Measurements from ENCODE around the gene NUDCD3. TPM values are rescaled to one million over a fixed set of nuclear protein-coding genes. Genes with fewer than 3 reads are reported as not detected.

NUDCD3 gene
- total RNA-seq, 1 experiment from 2014 or later, result 71.9 TPM

GRCh38 chr7:44477938-44478337 lies 12.5 kb downstream of the NUDCD3 start:
- Histone ChIP-seq H4K91ac (ENCODE audit: insufficient read length, low read depth, low read length) (no peak overlapping the region), H4K20me1 (ENCODE audit: control insufficient read depth, insufficient read depth, insufficient read length) (peaks cover 2% of the 10 kb centered on the region), H3K56ac (ENCODE audit: insufficient read length, low read depth, low read length) (no peak overlapping the region), H2AFZ (ENCODE audit: low read length) (no peak overlapping the region), H3K79me2 (ENCODE audit: insufficient read depth, low read length) (peaks cover 2% of the 10 kb centered on the region; the same call in 1 of the 2 replicates), H3K79me1 (ENCODE audit: insufficient read depth, low read depth, low read length, poor library complexity, severe bottlenecking) (peaks cover 13% of the 10 kb centered on the region), H3K4me1 (ENCODE audit: insufficient read depth, low read length) (no peaks in the 10 kb centered on the region), H3K18ac (ENCODE audit: insufficient read length, low read depth, low read length) (no peak overlapping the region), H2BK12ac (ENCODE audit: insufficient read length, low read depth, low read length) (no peak overlapping the region), H3K27ac (ENCODE audit: insufficient read length, low read depth, low read length) (no peak overlapping the region), H2BK15ac (ENCODE audit: low read depth, low read length) (no peak overlapping the region), H2AK5ac (ENCODE audit: insufficient read length, low read length) (no peak overlapping the region), H3T11ph (ENCODE audit: low read length) (no peak overlapping the region), H3K9me3 (ENCODE audit: control insufficient read depth, low read depth, low read length) (no peaks in the 10 kb centered on the region), H3K23me2 (ENCODE audit: insufficient read length, low read depth, low read length, poor library complexity, severe bottlenecking) (no peaks in the 10 kb centered on the region), H4K5ac (ENCODE audit: insufficient read length, low read depth, low read length) (no peak overlapping the region), H3K9ac (ENCODE audit: extremely low read depth, insufficient read length, low read length) (no peak overlapping the region), H3K14ac (ENCODE audit: insufficient read depth, low read length) (no peak overlapping the region), H2BK5ac (ENCODE audit: insufficient read length, low read length) (no peak overlapping the region), H2BK20ac (ENCODE audit: low read depth, low read length, poor library complexity, severe bottlenecking) (no peak overlapping the region), H3K27me3 (ENCODE audit: insufficient read depth, low read length) (no peaks in the 10 kb centered on the region), H3K23ac (ENCODE audit: insufficient read length, low read depth, low read length) (no peak overlapping the region), H3K4ac (ENCODE audit: low read depth, low read length) (no peak overlapping the region), H4K8ac (replicated peaks; ENCODE audit: insufficient read length, low read depth, low read length) (no peak overlapping the region), H2BK120ac (ENCODE audit: low read depth, low read length, poor library complexity, severe bottlenecking) (no peak overlapping the region), H3K4me2 (ENCODE audit: insufficient read depth, insufficient read length, low read length) (no peak overlapping the region)
- Mint-ChIP-seq H3K4me1 (no peaks in the 10 kb centered on the region), H3K9me3 (no peaks in the 10 kb centered on the region), H3K4me3 (no peak overlapping the region), H3K36me3 (ENCODE audit: insufficient read depth in 1 of 3, low read depth in 3 of 3) (peaks cover 20 to 65% (median 55%) of the 10 kb centered on the region in 3 experiments; a peak in 6 of 7 replicates), H3K27ac (no peak overlapping the region), H3K27me3 (ENCODE audit: low read depth) (no peaks in the 10 kb centered on the region)
- TF ChIP-seq, protein P1, sequence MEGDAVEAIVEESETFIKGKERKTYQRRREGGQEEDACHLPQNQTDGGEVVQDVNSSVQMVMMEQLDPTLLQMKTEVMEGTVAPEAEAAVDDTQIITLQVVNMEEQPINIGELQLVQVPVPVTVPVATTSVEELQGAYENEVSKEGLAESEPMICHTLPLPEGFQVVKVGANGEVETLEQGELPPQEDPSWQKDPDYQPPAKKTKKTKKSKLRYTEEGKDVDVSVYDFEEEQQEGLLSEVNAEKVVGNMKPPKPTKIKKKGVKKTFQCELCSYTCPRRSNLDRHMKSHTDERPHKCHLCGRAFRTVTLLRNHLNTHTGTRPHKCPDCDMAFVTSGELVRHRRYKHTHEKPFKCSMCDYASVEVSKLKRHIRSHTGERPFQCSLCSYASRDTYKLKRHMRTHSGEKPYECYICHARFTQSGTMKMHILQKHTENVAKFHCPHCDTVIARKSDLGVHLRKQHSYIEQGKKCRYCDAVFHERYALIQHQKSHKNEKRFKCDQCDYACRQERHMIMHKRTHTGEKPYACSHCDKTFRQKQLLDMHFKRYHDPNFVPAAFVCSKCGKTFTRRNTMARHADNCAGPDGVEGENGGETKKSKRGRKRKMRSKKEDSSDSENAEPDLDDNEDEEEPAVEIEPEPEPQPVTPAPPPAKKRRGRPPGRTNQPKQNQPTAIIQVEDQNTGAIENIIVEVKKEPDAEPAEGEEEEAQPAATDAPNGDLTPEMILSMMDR (conservative IDR thresholded peaks at IDR 0.05), result no peak
- WGBS (ENCODE audit: extremely low coverage, insufficient read length, low lambda C conversion rate), result no CpG with 5 or more reads among the region's 8 CpGs
- DNase-seq, result no peak

All from H9 (cell line).